B cell (primary cell): Measurements from ENCODE around the gene RPL13A. TPM values are rescaled to one million over a fixed set of nuclear protein-coding genes. Genes with fewer than 3 reads are reported as not detected.
"Not testable (repeated sequence)": the region's sequence is repeated elsewhere in the genome, so short reads cannot be mapped to it uniquely, and the experiment has no call there.

ENCODE experiments used
- ATAC-seq: fragments of 200-7000 bp; cut with Tn5 transposase; one replicate; pipeline ENCODE4 v1.10.0; 2021; ENCODE audit warnings: low read depth, mild to moderate bottlenecking, moderate number of reproducible peaks, moderate library complexity
- CTCF ChIA-PET: fragments of 350-600 bp; sonication (Branson Sonifier 250); formaldehyde crosslinking; loops from one replicate; lab custom pipeline; 2021; ENCODE audit warnings: antibody characterized with exemption, inconsistent platforms; lab: Charles Lee
- POLR2A ChIA-PET: fragments of 350-600 bp; sonication (Branson Sonifier 250); formaldehyde crosslinking; loops from one replicate; lab custom pipeline; 2021; ENCODE audit warnings: antibody characterized with exemption; lab: Charles Lee
- DNase-seq: peaks from one replicate; pipeline ENCODE4 v3.0.0; 2013
- H2AFZ ChIP-seq: 2 replicates; pipeline ENCODE4 v1.6.1; 2012; ENCODE audit warnings: mild to moderate bottlenecking, low read depth, low read length; ENCODE audit not compliant: insufficient read depth, poor library complexity, severe bottlenecking
- H3K27ac ChIP-seq, 2 donors: 1 replicate in 1 of 2; 2 replicates in 1 of 2; pipeline ENCODE4 v1.5.1; 2012 to 2013; ENCODE audit warnings: low read length in 2 of 2, mild to moderate bottlenecking in 2 of 2, moderate library complexity in 1 of 2
- H3K27me3 ChIP-seq, 4 experiments: fragments of 200-600 bp in 1 of 4; sonication (generic) in 1 of 4; replicated peaks in 1 of 4; 1 replicate in 2 of 4; 2 replicates in 2 of 4; pipeline versions ENCODE4 v1.6.1 to v1.7.0; 2013 to 2016; ENCODE audit warnings: low read length in 3 of 4, mild to moderate bottlenecking in 2 of 4, mixed read lengths in 1 of 4, moderate library complexity in 1 of 4; ENCODE audit not compliant: insufficient read depth in 4 of 4, control insufficient read depth in 3 of 4; ENCODE audit errors: control extremely low read depth in 1 of 4
- H3K36me3 ChIP-seq, 2 experiments: replicated peaks in 1 of 2; 1 replicate in 1 of 2; 2 replicates in 1 of 2; pipeline versions ENCODE4 v1.6.1 to v1.7.1; 2013; ENCODE audit warnings: low read length in 1 of 2; ENCODE audit not compliant: insufficient read depth in 2 of 2, control insufficient read depth in 1 of 2; ENCODE audit errors: control extremely low read depth in 1 of 2, extremely low read depth in 1 of 2
- H3K4me1 ChIP-seq, 2 donors: fragments of 200-600 bp in 1 of 2; sonication (generic) in 1 of 2; 1 replicate in 1 of 2; 2 replicates in 1 of 2; pipeline versions ENCODE4 v1.5.1 to v1.6.1; 2013 to 2017; ENCODE audit warnings: low read length in 2 of 2; ENCODE audit not compliant: control insufficient read depth in 2 of 2, insufficient read depth in 2 of 2
- H3K4me2 ChIP-seq: replicated peaks from 2 replicates; pipeline ENCODE3; 2012; ENCODE audit warnings: mild to moderate bottlenecking, low read depth, low read length; ENCODE audit not compliant: poor library complexity, severe bottlenecking
- H3K4me3 ChIP-seq, 5 experiments: fragments of 200-600 bp in 1 of 5; sonication (generic) in 1 of 5; 1 replicate in 3 of 5; 2 replicates in 2 of 5; pipeline versions ENCODE4 v1.5.1 to v1.7.0; 2011 to 2016; ENCODE audit warnings: low read length in 4 of 5, mild to moderate bottlenecking in 4 of 5, low read depth in 2 of 5, control low read depth in 1 of 5, moderate library complexity in 1 of 5; ENCODE audit not compliant: insufficient read depth in 1 of 5; ENCODE audit errors: control extremely low read depth in 1 of 5, extremely low read depth in 1 of 5
- H3K79me2 ChIP-seq: fragments of 200-600 bp; sonication (generic); one replicate; pipeline ENCODE4 v1.6.0; 2016; ENCODE audit warnings: low read length; ENCODE audit not compliant: control insufficient read depth, insufficient read depth
- H3K9ac ChIP-seq: fragments of 200-600 bp; sonication (generic); 2 replicates; pipeline ENCODE4 v1.6.1; 2017; ENCODE audit warnings: mild to moderate bottlenecking, low read length, moderate library complexity
- H3K9me3 ChIP-seq, 3 donors: one replicate each; pipeline versions ENCODE4 v1.6.1 to v1.7.1; 2013; ENCODE audit warnings: low read length in 2 of 3; ENCODE audit not compliant: control insufficient read depth in 2 of 3, insufficient read depth in 1 of 3; ENCODE audit errors: control extremely low read depth in 1 of 3
- H4K20me1 ChIP-seq: 2 replicates; pipeline ENCODE4 v1.6.0; 2012; ENCODE audit warnings: mild to moderate bottlenecking, low read length; ENCODE audit not compliant: insufficient read depth, control insufficient read depth, poor library complexity, severe bottlenecking
- H3K27ac Mint-ChIP-seq: one replicate; pipeline ENCODE4 v1.8.0; 2021; ENCODE audit warnings: mixed read lengths
- H3K27me3 Mint-ChIP-seq: one replicate; pipeline ENCODE4 v1.8.0; 2021; ENCODE audit warnings: mixed read lengths
- H3K4me1 Mint-ChIP-seq: one replicate; pipeline ENCODE4 v1.8.0; 2021; ENCODE audit warnings: mixed read lengths
- H3K4me3 Mint-ChIP-seq: one replicate; pipeline ENCODE4 v1.8.0; 2021; ENCODE audit warnings: mixed read lengths
- H3K9me3 Mint-ChIP-seq: one replicate; pipeline ENCODE4 v1.8.0; 2022; ENCODE audit warnings: mixed read lengths; ENCODE audit not compliant: insufficient read depth
- CTCF ChIP-seq: fragments of 200-600 bp; IDR thresholded peaks from one replicate; pipeline ENCODE4 v1.8.0; 2022; ENCODE audit warnings: antibody characterized with exemption, mild to moderate bottlenecking
- EZH2 ChIP-seq: IDR thresholded peaks from 2 replicates; pipeline ENCODE4 v1.6.1; 2012; ENCODE audit warnings: borderline replicate concordance, low read depth, mild to moderate bottlenecking, moderate library complexity, low read length; ENCODE audit not compliant: insufficient read depth, poor library complexity, severe bottlenecking
- WGBS: methylation state at CpG from one replicate; pipeline ENCODE4 v1.1.5; 2013; ENCODE audit warnings: missing lambda C conversion rate; ENCODE audit not compliant: insufficient coverage; 5-methylcytosine and 5-hydroxymethylcytosine counted together
- intact Hi-C: fragments of 100-400 bp; cut with micrococcal nuclease; formaldehyde crosslinking; loops from one replicate; pipeline ENCODE4 v1.10.0; 2022
- polyA plus RNA-seq: library from polyadenylated mRNA; depleted of rRNA; stranded (reverse); fragments of >200 nt; gene quantifications from 2 replicates; pipeline ENCODE4 v1.2.3, GENCODE V29; 2012
- total RNA-seq, 2 donors: library from RNA; stranded (reverse); fragments of 120-200 nt in 1 of 2; gene quantifications; 1 replicate in 1 of 2; 2 replicates in 1 of 2; pipeline versions ENCODE4 v1.2.3 to v1.2.4, GENCODE V29; 2013 to 2022

RPL13A gene
- total and polyA plus RNA-seq, 2 donors (not counting 1 experiment from before 2014, with no cell fraction given), result 5,457 to 6,298 TPM

GRCh38 chr19:49459388-49459787 is 28.0 kb upstream of the RPL13A start:
- peaks cover 35% of the 10 kb centered on the region for H4K20me1 ChIP-seq
- ChIA-PET CTCF (interaction anchor here (1.2 kb wide), 1 partner anchor 87 kb away, joined by 4 read pairs; no protein-coding TSS in a partner anchor), POLR2A (no interaction called here)
- H3K36me3 ChIP-seq, result peaks cover 0 to 56% of the 10 kb centered on the region in 2 experiments
- H3K27ac ChIP-seq, result no peak overlapping the region
- H3K9me3 ChIP-seq, result peaks cover 0 to 2% (median 0%) of the 10 kb centered on the region in 3 donors
- WGBS, result 91% methylated on average over 10 of the region's 12 CpGs
- no peak overlapping the region for H3K4me2 ChIP-seq
- peaks cover 3 to 13% of the 10 kb centered on the region in 2 donors for H3K4me1 ChIP-seq
- H3K4me3 Mint-ChIP-seq, result no peak overlapping the region
- intact Hi-C loops, result no loop called here
- no peak overlapping the region for H3K4me3 ChIP-seq
- no peak overlapping the region for H3K9ac ChIP-seq
- TF ChIP-seq EZH2, result no peak
- TF ChIP-seq CTCF, result no peak
- ATAC-seq (no peak), DNase-seq (no peak)
- no peak overlapping the region for H2AFZ ChIP-seq
- no peaks in the 10 kb centered on the region for H3K9me3 Mint-ChIP-seq
- H3K4me1 Mint-ChIP-seq, result peaks cover 8% of the 10 kb centered on the region
- H3K27me3 ChIP-seq, result no peaks in the 10 kb centered on the region
- peak overlapping the region; percentile 6 for H3K27ac Mint-ChIP-seq
- no peaks in the 10 kb centered on the region for H3K27me3 Mint-ChIP-seq
- H3K79me2 ChIP-seq, result peaks cover 63% of the 10 kb centered on the region

- H2AFZ ChIP-seq, H3K4me1 Mint-ChIP-seq, ATAC-seq, H3K27ac Mint-ChIP-seq, intact Hi-C loops, H3K27me3 Mint-ChIP-seq, H3K4me3 Mint-ChIP-seq, CTCF ChIA-PET, H3K27ac ChIP-seq, H3K4me3 ChIP-seq, H3K4me1 ChIP-seq, H3K27me3 ChIP-seq, H3K9ac ChIP-seq, H3K4me2 ChIP-seq, H3K9me3 Mint-ChIP-seq, H3K9me3 ChIP-seq, DNase-seq: not testable (repeated sequence)
- H3K79me2 ChIP-seq, result peaks cover 47% of the 10 kb centered on the region
- H4K20me1 ChIP-seq, result peaks cover 33% of the 10 kb centered on the region
- POLR2A ChIA-PET, result interaction anchor here (0.6 to 0.7 kb wide), 2 partner anchors 52 to 148 kb away, joined by 3 read pairs; partner anchors contain the start of gene FCGRT
- peaks cover 0 to 67% of the 10 kb centered on the region in 2 experiments for H3K36me3 ChIP-seq
- no CpG with 5 or more reads among the region's 1 CpG for WGBS
These were observed 26.3 kb upstream of the RPL13A start for GRCh38 chr19:49461130-49461529.
